HL-60 (cell line): ENCODE data around the gene PTHLH.

ENCODE experiments used
- DNase-seq, 2 experiments: peaks; one replicate each; pipeline ENCODE4 v3.0.0-alpha.2; 2010 to 2020; ENCODE audit warnings: low read depth in 1 of 2, low spot score in 1 of 2
- H3K27ac ChIP-seq: fragments of 250-450 bp; sonication (Bioruptor Pico); replicated peaks from 2 replicates; pipeline ENCODE4 v1.5.1; 2020; ENCODE audit warnings: mild to moderate bottlenecking, moderate library complexity
- H3K27me3 ChIP-seq: fragments of 250-450 bp; sonication (Bioruptor Pico); 2 replicates; pipeline ENCODE4 v1.5.1; 2021; ENCODE audit warnings: mild to moderate bottlenecking, moderate library complexity; ENCODE audit not compliant: insufficient read depth, poor library complexity, severe bottlenecking
- H3K4me3 ChIP-seq: replicated peaks from 2 replicates; pipeline ENCODE4 v1.5.1; 2011; ENCODE audit warnings: mild to moderate bottlenecking, control low read depth, low read length; ENCODE audit not compliant: insufficient read depth
- CTCF ChIP-seq: IDR thresholded peaks from one replicate; pipeline ENCODE4 v1.5.1; 2011; ENCODE audit warnings: low read length, control low read depth, inconsistent platforms; ENCODE audit not compliant: insufficient read depth
- GABPA ChIP-seq: IDR thresholded peaks from 2 replicates; pipeline ENCODE4 v1.6.1; 2012; ENCODE audit warnings: low read depth
- POLR2AphosphoS5 ChIP-seq: IDR thresholded peaks from 2 replicates; pipeline ENCODE4 v1.6.1; 2012; ENCODE audit warnings: low read depth
- REST ChIP-seq: IDR thresholded peaks from 2 replicates; pipeline ENCODE4 v1.6.1; 2012; ENCODE audit warnings: low read depth; ENCODE audit not compliant: insufficient replicate concordance
- SPI1 ChIP-seq: IDR thresholded peaks from 2 replicates; pipeline ENCODE4 v1.6.1; 2012; ENCODE audit warnings: low read depth, mild to moderate bottlenecking, borderline replicate concordance

The PTHLH gene

GRCh38 chr12:27919671-27920235, 52.8 kb downstream of the PTHLH start:
- DNase-seq = no peak
- Histone ChIP-seq H3K27ac (no peak overlapping the region), H3K4me3 (no peak overlapping the region), H3K27me3 (no peaks in the 10 kb centered on the region)
- TF ChIP-seq REST = no peak
- TF ChIP-seq POLR2AphosphoS5 = no peak
- no peak for TF ChIP-seq SPI1
- TF ChIP-seq GABPA = no peak
- no peak for TF ChIP-seq CTCF

- TF ChIP-seq REST = no peak
- H3K27me3 ChIP-seq = peaks cover 2% of the 10 kb centered on the region
- no peak overlapping the region for H3K27ac ChIP-seq
- H3K4me3 ChIP-seq = no peak overlapping the region
- DNase-seq = no peak
Measured at GRCh38 chr12:27915536-27915935, 57.0 kb downstream of the PTHLH start.

- TF ChIP-seq GABPA (no peak), POLR2AphosphoS5 (no peak), REST (no peak), SPI1 (no peak), CTCF (no peak)
- Histone ChIP-seq H3K27me3 (peaks cover 2% of the 10 kb centered on the region), H3K27ac (no peak overlapping the region), H3K4me3 (no peak overlapping the region)
- no peak for DNase-seq
Measured at GRCh38 chr12:27915021-27915420, 57.5 kb downstream of the PTHLH start.
